Nephron progenitor cell (in vitro differentiated cells): ENCODE results near the gene C1QTNF8.

Experiments
- DNase-seq: peaks from one replicate; pipeline ENCODE4 v3.0.0; 2021
- H3K27ac Mint-ChIP-seq: 2 replicates; pipeline ENCODE4 v1.8.0; 2021; ENCODE audit warnings: mild to moderate bottlenecking, moderate library complexity, mixed read lengths
- H3K27me3 Mint-ChIP-seq: 2 replicates; pipeline ENCODE4 v1.8.0; 2021; ENCODE audit warnings: mild to moderate bottlenecking, low read depth, mixed read lengths; ENCODE audit not compliant: poor library complexity
- H3K36me3 Mint-ChIP-seq: 2 replicates; pipeline ENCODE4 v1.8.0; 2021; ENCODE audit warnings: low read depth, mixed read lengths
- H3K4me1 Mint-ChIP-seq: 2 replicates; pipeline ENCODE4 v1.8.0; 2021; ENCODE audit warnings: mixed read lengths
- H3K4me3 Mint-ChIP-seq: 2 replicates; pipeline ENCODE4 v1.8.0; 2021; ENCODE audit warnings: mild to moderate bottlenecking, moderate library complexity, mixed read lengths
- H3K9me3 Mint-ChIP-seq: 2 replicates; pipeline ENCODE4 v1.8.0; 2021; ENCODE audit warnings: mild to moderate bottlenecking, moderate library complexity, mixed read lengths
- TF ChIP-seq, protein P1 (sequence below): fragments of 200-600 bp; sonication (generic); IDR thresholded peaks from 2 replicates; pipeline ENCODE4 v1.5.0; 2021; ENCODE audit warnings: antibody characterized with exemption

The C1QTNF8 gene

DNA sequence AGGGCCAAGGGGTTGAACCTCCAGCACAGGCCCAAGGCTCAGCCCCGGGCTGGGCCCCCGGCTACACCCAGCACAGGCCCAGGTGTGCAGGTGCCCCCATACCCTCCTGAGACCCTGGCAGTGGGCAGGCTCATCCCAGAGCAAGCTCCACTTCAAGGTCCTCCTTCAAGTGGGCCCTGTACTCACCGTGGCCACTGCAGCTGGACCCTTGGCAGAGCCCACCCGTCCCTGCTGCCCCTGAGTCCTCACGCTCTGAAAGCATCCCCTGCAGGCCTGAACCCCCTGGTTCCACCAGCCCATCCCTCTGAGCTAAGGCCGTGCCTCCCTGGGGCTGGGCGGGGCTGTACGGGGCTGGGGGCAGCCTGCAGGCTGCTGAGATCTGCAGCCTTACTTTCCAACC is 45.7 kb upstream of the C1QTNF8 start:
- no peak overlapping the region for H3K4me3 Mint-ChIP-seq
- no peak overlapping the region for H3K27ac Mint-ChIP-seq
- H3K9me3 Mint-ChIP-seq: peaks cover 3% of the 10 kb centered on the region
- peaks cover 40% of the 10 kb centered on the region for H3K4me1 Mint-ChIP-seq
- H3K27me3 Mint-ChIP-seq: peaks cover 22% of the 10 kb centered on the region
- TF ChIP-seq, protein P1, sequence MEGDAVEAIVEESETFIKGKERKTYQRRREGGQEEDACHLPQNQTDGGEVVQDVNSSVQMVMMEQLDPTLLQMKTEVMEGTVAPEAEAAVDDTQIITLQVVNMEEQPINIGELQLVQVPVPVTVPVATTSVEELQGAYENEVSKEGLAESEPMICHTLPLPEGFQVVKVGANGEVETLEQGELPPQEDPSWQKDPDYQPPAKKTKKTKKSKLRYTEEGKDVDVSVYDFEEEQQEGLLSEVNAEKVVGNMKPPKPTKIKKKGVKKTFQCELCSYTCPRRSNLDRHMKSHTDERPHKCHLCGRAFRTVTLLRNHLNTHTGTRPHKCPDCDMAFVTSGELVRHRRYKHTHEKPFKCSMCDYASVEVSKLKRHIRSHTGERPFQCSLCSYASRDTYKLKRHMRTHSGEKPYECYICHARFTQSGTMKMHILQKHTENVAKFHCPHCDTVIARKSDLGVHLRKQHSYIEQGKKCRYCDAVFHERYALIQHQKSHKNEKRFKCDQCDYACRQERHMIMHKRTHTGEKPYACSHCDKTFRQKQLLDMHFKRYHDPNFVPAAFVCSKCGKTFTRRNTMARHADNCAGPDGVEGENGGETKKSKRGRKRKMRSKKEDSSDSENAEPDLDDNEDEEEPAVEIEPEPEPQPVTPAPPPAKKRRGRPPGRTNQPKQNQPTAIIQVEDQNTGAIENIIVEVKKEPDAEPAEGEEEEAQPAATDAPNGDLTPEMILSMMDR: no peak
- DNase-seq: no peak
- no peaks in the 10 kb centered on the region for H3K36me3 Mint-ChIP-seq

DNA sequence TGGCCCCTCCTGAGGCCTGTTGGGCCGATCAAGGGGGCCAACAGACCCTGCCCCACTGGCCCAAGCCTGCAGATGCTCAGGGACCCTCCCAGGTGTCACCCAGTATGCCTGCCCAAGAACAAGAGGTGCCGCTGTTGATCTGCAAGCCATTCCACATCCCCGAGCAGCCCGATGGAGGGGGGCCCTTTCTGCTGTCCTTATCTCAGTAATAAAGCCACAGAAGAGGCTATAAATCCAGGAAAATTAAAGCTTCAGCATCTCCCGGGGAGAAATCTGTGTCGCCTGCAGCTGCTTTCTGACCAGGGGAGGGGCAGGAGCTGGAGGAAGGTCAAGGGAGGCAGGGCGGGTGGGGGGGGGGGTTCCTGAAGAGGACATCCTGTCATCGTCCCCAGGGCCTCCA is 45.1 kb upstream of the C1QTNF8 start:
- Mint-ChIP-seq H3K9me3 (peaks cover 3% of the 10 kb centered on the region), H3K27ac (no peak overlapping the region), H3K4me1 (peaks cover 42% of the 10 kb centered on the region), H3K27me3 (peaks cover 22% of the 10 kb centered on the region), H3K4me3 (no peak overlapping the region), H3K36me3 (no peaks in the 10 kb centered on the region)
- DNase-seq: no peak
- TF ChIP-seq, protein P1: no peak

GRCh38 chr16:1140582-1141162 is 44.6 kb upstream of the C1QTNF8 start:
- H3K4me3 Mint-ChIP-seq: no peak overlapping the region
- peaks cover 3% of the 10 kb centered on the region for H3K9me3 Mint-ChIP-seq
- H3K36me3 Mint-ChIP-seq: no peaks in the 10 kb centered on the region
- TF ChIP-seq, protein P1: no peak
- peaks cover 22% of the 10 kb centered on the region for H3K27me3 Mint-ChIP-seq
- no peak for DNase-seq
- H3K27ac Mint-ChIP-seq: no peak overlapping the region
- peaks cover 47% of the 10 kb centered on the region for H3K4me1 Mint-ChIP-seq

DNA sequence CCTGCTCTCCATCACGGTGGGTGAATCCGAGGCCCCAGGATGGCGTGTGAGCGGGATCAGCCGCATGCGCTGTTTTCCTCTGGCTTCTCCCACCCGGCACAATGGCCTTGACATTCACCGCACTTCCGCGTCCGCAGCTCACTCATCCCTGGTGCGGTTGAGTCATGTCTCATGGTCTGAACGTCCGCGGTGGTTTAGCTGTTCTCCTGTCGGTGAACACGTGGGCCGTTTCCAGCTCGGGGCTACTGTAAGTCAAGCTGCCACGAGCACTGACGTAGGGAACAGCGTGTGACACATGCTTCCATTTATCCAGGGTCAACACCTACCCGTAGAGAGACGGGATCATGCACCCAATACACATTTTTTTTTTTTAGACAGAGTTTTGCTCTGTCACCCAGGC is 41.6 kb upstream of the C1QTNF8 start:
- Mint-ChIP-seq H3K4me3 (no peak overlapping the region), H3K36me3 (no peaks in the 10 kb centered on the region), H3K27ac (no peak overlapping the region), H3K27me3 (peaks cover 11% of the 10 kb centered on the region), H3K4me1 (peaks cover 27% of the 10 kb centered on the region), H3K9me3 (peaks cover 3% of the 10 kb centered on the region)
- TF ChIP-seq, protein P1: no peak
- DNase-seq: no peak

GRCh38 chr16:1135459-1135825 is 39.4 kb upstream of the C1QTNF8 start:
- H3K9me3 Mint-ChIP-seq: no peaks in the 10 kb centered on the region

More at GRCh38 chr16:1135459-1135825, 39.4 kb upstream of the C1QTNF8 start:
- no peak overlapping the region for H3K4me3 Mint-ChIP-seq
- no peak for DNase-seq
- H3K4me1 Mint-ChIP-seq: peaks cover 24% of the 10 kb centered on the region
- TF ChIP-seq, protein P1: no peak
- H3K36me3 Mint-ChIP-seq: no peaks in the 10 kb centered on the region
- H3K27me3 Mint-ChIP-seq: peaks cover 11% of the 10 kb centered on the region
- H3K27ac Mint-ChIP-seq: no peak overlapping the region
